Left lung (tissue), 10 donors: ENCODE measurements around the gene ZFP57. TPM values are rescaled to one million over a fixed set of nuclear protein-coding genes. Genes with fewer than 3 reads are reported as not detected.

ENCODE experiments used
- ATAC-seq: fragments of 200-7000 bp; cut with Tn5 transposase; one replicate; pipeline ENCODE4 v1.9.1; 2020; ENCODE audit warnings: moderate library complexity
- DNase-seq, 4 donors: peaks; one replicate each; pipeline ENCODE4 v3.0.0-alpha.2; 2013 to 2020
- H3K27ac ChIP-seq, 2 donors: fragments of 200-600 bp; sonication (generic) in 1 of 2; one replicate each; pipeline versions ENCODE4 v1.5.0 to v1.8.0; 2020 to 2021
- H3K27me3 ChIP-seq, 2 donors: fragments of 200-600 bp; sonication (generic) in 1 of 2; one replicate each; pipeline versions ENCODE4 v1.5.0 to v1.8.0; 2020 to 2021
- H3K36me3 ChIP-seq, 2 donors: fragments of 200-600 bp; sonication (generic) in 1 of 2; one replicate each; pipeline versions ENCODE4 v1.5.0 to v1.8.0; 2020 to 2021
- H3K4me1 ChIP-seq, 2 donors: fragments of 200-600 bp; one replicate each; pipeline ENCODE4 v1.8.0; 2021
- H3K4me3 ChIP-seq, 2 donors: fragments of 200-600 bp; sonication (generic) in 1 of 2; one replicate each; pipeline versions ENCODE4 v1.5.0 to v1.8.0; 2020 to 2021; ENCODE audit warnings: mild to moderate bottlenecking in 1 of 2
- H3K9me3 ChIP-seq, 2 donors: fragments of 200-600 bp; sonication (generic) in 1 of 2; one replicate each; pipeline versions ENCODE4 v1.5.0 to v1.8.0; 2020 to 2021
- CTCF ChIP-seq, 2 donors: fragments of 200-600 bp; sonication (generic) in 1 of 2; IDR thresholded peaks; one replicate each; pipeline versions ENCODE4 v1.5.0 to v1.8.0; 2021; ENCODE audit warnings: antibody characterized with exemption in 2 of 2
- intact Hi-C, 2 donors: fragments of 100-400 bp; cut with DNase I; formaldehyde crosslinking; loops; one replicate each; pipeline versions ENCODE4 v1.11.2 to v1.14.2; 2022
- polyA plus RNA-seq, 6 donors: library from polyadenylated mRNA; unstranded; fragments of 120-200 nt; gene quantifications; one replicate each; pipeline ENCODE4 v1.2.1, GENCODE V29; 2013; ENCODE audit not compliant: insufficient read length in 6 of 6
- total RNA-seq, 2 donors: library from RNA; stranded (reverse); fragmentation: NEBNext Ultra II Directional; extraction: Animal tissue kit (Norgen Biotek cat#: 25700); gene quantifications; one replicate each; pipeline ENCODE4 v1.2.1, GENCODE V29; 2021
- donor health status: DM: no; HTN: yes; CAD: no.
- donor health status: DM: no; HTN: no; CAD: no.

The ZFP57 gene
- total and polyA plus RNA-seq, 8 donors: 0.61 to 0.68 TPM; not detected in 6

DNA sequence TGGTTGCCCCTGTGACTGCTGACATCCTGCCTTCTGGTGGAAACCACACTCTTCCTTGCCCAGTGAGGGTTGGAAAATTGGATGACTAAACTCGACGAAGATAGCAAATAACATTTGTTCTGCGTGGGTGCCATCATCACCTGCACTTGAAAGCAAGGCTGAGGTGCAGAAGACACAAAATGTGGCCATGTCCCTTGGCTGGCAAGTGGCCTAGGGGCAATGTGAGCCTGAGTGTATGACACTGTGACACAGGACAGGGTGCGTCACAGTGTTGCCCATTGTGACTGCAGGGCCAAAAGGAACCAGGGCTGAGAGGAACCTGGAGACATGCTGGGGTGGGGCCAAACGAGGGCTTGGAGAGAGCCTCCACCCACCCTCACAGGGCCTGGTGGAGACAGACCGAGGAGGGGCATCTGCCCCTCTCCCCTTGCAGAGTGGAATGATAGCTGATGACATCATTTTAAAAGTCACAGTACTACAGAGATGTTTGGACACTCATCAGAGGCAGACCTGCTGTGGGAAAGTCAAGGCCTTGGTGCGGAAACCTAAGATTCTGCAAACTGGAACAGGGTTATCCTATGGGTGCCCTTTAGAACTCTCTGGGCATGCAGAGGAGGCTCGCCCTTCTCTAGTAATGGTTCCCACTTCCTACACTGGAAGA lies 29.5 kb upstream of the ZFP57 start:
- Histone ChIP-seq H3K9me3 (no peaks in the 10 kb centered on the region), H3K27me3 (peaks cover 0 to 34% of the 10 kb centered on the region in 2 donors), H3K27ac (no peak overlapping the region), H3K4me3 (no peak overlapping the region), H3K4me1 (peaks cover 0 to 3% of the 10 kb centered on the region in 2 donors), H3K36me3 (no peaks in the 10 kb centered on the region)
- ATAC-seq: no peak
- intact Hi-C loops: no loop called here
- DNase-seq: no peak
- TF ChIP-seq CTCF (IDR thresholded peaks at IDR 0.05): no peak

DNA sequence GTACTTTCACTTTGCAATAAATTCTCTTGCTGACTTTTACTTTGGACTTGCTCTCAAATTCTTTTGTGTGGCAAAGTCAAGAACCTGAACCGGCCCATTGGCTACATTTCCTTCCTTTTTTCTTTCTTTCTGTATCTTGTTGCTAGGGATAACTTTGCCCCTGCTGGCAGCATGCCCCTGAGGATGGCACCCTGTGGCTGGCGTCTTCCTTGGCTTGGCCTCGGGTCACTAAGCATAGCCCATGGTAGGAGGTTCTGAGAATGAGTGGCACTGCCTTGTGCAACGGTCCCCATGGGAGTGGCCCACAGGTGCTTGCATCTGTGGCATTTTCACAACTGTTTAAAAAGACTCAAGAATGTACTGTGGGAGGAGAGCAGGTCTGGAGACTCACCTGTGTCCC lies 28.2 kb upstream of the ZFP57 start:
- H3K36me3 ChIP-seq: no peaks in the 10 kb centered on the region
- intact Hi-C loops: loop anchor here in 1 of 2 donors (10.0 kb wide), 1 partner anchor 126 kb away; no protein-coding TSS in a partner anchor
- H3K4me3 ChIP-seq: no peak overlapping the region
- H3K9me3 ChIP-seq: no peaks in the 10 kb centered on the region
- no peak for TF ChIP-seq CTCF (IDR thresholded peaks at IDR 0.05)
- peaks cover 0 to 34% of the 10 kb centered on the region in 2 donors for H3K27me3 ChIP-seq
- DNase-seq (no peak), ATAC-seq (no peak)
- peaks cover 0 to 3% of the 10 kb centered on the region in 2 donors for H3K4me1 ChIP-seq
- H3K27ac ChIP-seq: peak overlapping the region in 1 of 2 donors; percentile 23

DNA sequence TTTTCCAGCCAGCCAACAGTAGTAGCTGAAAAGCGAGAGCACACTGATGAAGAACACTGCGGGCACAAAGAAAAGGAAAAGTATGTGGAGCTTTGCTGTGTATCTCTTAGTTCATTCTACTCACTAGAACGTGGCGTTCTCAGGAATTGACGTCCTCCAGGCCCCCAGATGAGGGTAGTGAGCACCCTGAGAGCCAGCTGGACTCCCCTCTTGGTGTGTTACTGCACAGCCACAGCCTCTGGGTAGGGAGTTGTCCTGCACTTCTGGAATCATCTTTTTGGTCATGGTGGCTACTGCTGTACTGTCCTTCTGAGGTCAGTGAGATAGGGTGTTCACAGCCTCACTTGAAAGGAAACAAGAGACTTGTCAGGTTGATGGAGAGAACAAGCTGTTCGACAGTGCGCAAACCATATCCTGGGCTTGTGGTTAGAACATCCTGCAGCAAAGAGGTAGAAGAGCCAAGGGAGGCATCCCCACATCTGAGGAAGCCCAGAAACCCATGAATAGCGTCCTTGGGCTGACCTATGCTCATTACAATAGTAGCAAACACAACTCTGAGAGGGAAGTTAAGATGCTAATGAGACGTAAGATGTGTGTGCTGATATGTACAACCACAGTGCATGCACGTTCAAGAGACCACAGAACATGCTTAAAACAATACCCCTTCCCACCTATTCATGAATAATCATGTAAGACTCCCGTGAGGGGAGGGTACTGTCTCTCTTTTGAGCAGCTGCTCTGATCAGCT lies 27.7 kb upstream of the ZFP57 start:
- H3K27ac ChIP-seq: no peak overlapping the region
- intact Hi-C loops: loop anchor here in 1 of 2 donors (10.0 kb wide), 1 partner anchor 126 kb away; no protein-coding TSS in a partner anchor
- ATAC-seq (no peak), DNase-seq (no peak)
- H3K4me1 ChIP-seq: peaks cover 0 to 3% of the 10 kb centered on the region in 2 donors
- no peak for TF ChIP-seq CTCF (IDR thresholded peaks at IDR 0.05)
- peak overlapping the region in 1 of 2 donors; percentile 5 for H3K4me3 ChIP-seq
- H3K36me3 ChIP-seq: no peaks in the 10 kb centered on the region
- H3K27me3 ChIP-seq: peaks cover 0 to 38% of the 10 kb centered on the region in 2 donors
- no peaks in the 10 kb centered on the region for H3K9me3 ChIP-seq

DNA sequence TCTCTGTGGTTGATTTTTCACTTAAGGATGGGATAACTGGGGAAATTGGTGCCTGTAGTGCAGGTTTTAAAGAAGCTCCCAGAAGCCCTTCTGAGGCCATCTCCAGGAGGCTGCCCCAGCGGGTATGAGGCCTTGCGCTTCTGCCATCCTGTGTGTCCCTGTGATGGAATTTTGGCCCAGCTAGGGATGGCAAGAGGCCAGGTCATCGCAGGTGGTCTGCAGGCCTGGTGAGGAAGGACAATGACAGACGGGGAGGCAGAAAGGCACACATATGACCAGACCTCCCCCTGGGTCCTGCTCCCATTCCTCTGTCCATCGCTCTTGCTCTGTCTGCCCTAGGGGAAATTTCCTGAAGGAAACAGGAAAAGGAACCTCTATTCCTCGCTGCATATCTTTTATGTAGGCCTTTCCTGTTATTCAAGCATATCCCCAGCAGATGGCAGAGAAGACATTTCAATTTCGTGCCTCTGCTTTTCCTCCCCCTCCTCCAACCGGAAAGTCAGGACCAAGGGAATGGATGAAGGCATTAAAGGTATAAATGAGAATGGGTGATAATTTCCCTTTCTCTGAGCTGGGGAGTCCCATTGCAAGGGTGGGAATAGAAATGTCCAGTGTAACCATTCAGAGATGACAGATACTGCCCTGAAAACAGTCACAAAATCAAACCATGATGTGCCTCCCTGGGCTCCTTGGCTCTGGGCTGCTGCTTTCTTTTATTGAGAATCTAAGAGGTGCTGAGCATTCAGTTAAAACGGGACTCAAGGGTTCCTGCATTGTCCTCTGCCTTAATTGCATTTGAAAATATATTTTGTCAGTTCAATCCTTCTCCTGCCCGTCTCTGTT lies 24.7 kb upstream of the ZFP57 start:
- DNase-seq (peak in 2 of 4 donors; percentile 20 to 60), ATAC-seq (peak; percentile 88)
- Histone ChIP-seq H3K27ac (no peak overlapping the region), H3K27me3 (peaks cover 0 to 61% of the 10 kb centered on the region in 2 donors), H3K9me3 (no peaks in the 10 kb centered on the region), H3K4me1 (peaks cover 0 to 6% of the 10 kb centered on the region in 2 donors), H3K36me3 (no peaks in the 10 kb centered on the region), H3K4me3 (no peak overlapping the region)
- TF ChIP-seq CTCF (IDR thresholded peaks at IDR 0.05): peak; percentile 30 to 62
- intact Hi-C loops: loop anchor here in 1 of 2 donors (10.0 kb wide), 1 partner anchor 129 kb away; no protein-coding TSS in a partner anchor
